Measurements from ENCODE around the gene SLC9A4.

SLC9A4 gene

DNA sequence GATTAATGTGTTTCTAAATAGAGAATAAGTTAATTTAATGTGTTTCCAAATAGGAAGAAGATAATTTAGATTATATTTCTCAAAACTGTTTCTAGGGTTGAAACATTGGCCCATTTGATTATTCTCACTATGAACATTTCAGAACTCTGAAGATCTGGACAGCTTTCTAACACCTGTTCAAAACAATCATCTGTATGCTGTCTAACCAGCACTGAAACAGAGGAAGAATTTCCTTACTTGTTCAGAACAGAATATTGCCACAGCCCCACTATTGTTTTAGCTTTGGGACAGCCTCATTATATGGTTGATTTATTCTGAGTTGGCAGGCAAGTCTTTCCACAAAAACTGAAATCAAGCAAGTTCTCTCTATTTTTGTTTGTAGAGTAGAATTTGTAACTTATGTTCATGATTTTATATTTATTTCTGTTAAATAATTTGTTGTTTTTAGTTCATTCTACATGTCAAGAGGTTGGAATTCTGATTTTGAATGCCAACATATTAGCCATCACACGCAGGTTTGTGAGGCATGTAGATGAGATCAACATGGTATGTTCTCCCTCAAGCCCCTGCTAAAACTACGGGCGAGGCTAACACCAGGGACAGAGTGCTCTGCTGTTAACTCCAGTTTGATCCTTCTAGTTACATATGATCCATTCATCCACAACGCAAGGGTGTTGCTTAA is 38.9 kb upstream of the SLC9A4 start:
- H3K4me3 ChIP-seq (ENCODE audit: low read depth, low read length) = no peak overlapping the region
- TF ChIP-seq, protein P1, sequence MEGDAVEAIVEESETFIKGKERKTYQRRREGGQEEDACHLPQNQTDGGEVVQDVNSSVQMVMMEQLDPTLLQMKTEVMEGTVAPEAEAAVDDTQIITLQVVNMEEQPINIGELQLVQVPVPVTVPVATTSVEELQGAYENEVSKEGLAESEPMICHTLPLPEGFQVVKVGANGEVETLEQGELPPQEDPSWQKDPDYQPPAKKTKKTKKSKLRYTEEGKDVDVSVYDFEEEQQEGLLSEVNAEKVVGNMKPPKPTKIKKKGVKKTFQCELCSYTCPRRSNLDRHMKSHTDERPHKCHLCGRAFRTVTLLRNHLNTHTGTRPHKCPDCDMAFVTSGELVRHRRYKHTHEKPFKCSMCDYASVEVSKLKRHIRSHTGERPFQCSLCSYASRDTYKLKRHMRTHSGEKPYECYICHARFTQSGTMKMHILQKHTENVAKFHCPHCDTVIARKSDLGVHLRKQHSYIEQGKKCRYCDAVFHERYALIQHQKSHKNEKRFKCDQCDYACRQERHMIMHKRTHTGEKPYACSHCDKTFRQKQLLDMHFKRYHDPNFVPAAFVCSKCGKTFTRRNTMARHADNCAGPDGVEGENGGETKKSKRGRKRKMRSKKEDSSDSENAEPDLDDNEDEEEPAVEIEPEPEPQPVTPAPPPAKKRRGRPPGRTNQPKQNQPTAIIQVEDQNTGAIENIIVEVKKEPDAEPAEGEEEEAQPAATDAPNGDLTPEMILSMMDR (IDR thresholded peaks at IDR 0.05; ENCODE audit: borderline replicate concordance, insufficient read depth, low read depth, low read length) = no peak

DNA sequence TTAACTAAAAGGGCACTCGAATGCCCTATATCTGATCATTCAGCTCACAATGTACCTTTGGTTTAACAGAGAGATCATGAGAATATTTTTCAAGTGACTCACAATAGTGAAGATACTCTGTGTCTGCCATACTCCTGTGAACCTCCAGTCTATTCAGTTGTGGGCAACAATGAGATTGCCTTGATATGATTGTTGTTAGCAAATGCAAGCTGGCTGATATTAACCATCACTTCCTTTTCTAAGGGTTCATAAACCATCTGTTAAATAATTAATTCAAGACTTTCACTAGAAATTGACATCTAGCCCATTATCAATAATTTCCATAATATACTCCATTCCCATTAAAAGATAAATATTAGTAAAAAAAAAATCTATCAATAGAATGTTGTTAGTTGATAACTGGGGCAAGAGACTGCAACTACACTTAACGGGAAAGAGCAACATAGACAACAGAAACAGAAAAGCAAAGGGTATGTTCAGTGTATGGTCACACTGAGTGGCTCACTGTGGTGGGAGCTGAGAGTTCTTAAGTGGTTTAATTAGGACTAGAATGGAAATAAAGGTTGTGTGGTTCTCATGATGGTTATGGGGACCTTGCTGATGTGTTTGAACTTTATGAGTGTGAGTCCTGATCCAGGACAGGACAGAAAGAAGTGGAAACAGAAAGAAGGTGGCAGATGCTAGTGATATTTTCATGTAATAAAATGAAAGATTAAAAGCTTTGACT is 38.2 kb upstream of the SLC9A4 start:
- TF ChIP-seq, protein P1 (IDR thresholded peaks at IDR 0.05; ENCODE audit: borderline replicate concordance, insufficient read depth, low read depth, low read length) = no peak
- H3K4me3 ChIP-seq (ENCODE audit: low read depth, low read length) = no peak overlapping the region

DNA sequence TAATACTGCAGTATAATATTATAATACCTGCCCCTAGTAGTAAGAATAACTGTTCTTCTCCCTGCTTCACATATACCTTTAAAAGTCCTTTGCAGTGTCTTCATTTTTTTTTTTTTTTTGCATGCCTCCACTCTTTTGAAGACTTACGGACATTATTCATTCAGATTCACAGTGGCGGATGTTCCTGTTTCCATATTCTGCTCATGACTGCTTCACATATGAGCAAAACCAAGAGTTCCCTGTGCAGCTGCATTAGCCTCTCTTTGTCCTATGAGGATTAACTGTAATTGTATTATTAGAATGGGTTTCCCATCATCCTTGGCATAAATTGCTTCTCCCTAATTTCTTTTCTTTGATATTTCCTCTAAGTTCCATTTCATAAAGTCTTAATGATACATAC is 37.3 kb upstream of the SLC9A4 start:
- TF ChIP-seq, protein P1 (IDR thresholded peaks at IDR 0.05; ENCODE audit: borderline replicate concordance, insufficient read depth, low read depth, low read length) = no peak

DNA sequence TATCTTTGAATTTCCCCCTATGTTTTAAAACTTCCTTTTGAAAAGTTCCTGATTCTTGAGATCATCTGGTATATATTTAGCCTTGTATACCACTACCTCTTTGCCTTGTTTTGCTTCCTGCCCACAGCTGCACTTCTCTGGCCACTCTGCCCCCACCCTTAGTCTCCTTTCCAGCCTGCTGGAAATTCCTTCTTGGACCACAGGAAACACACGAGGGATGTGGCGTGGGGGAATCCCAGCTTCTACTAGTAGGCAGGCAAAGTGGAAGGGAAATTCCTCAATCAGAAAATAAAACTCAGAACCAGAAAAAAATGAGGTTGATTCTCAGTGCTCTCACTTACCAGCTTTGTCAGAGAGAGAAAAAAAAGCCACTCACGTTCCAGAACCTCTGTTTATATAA is 36.7 kb upstream of the SLC9A4 start:
- TF ChIP-seq, protein P1 (IDR thresholded peaks at IDR 0.05; ENCODE audit: borderline replicate concordance, insufficient read depth, low read depth, low read length) = no peak
- no peak overlapping the region for H3K4me3 ChIP-seq (ENCODE audit: low read depth, low read length)

More for the DNA sequence above, 37.3 kb upstream of the SLC9A4 start:
- H3K4me3 ChIP-seq (ENCODE audit: low read depth, low read length) = no peak overlapping the region

DNA sequence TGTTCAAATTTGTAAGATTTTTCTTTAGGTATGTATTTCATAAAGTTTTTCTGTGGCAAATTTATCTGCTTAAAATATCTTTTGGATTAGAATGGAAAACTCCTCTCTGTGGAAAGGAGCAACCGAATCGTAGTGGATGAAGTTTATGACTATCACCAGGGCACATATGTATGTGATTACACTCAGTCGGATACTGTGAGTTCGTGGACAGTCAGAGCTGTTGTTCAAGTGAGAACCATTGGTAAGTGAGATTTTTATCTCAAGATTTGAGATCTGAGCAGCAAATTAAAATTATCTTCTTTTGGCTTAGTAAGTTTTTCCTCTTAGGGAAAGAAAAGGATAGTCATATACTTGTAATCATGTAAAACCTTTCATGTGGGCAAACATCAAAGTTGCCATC is 35.9 kb upstream of the SLC9A4 start:
- H3K4me3 ChIP-seq (ENCODE audit: low read depth, low read length) = no peak overlapping the region
- TF ChIP-seq, protein P1 (IDR thresholded peaks at IDR 0.05; ENCODE audit: borderline replicate concordance, insufficient read depth, low read depth, low read length) = no peak

DNA sequence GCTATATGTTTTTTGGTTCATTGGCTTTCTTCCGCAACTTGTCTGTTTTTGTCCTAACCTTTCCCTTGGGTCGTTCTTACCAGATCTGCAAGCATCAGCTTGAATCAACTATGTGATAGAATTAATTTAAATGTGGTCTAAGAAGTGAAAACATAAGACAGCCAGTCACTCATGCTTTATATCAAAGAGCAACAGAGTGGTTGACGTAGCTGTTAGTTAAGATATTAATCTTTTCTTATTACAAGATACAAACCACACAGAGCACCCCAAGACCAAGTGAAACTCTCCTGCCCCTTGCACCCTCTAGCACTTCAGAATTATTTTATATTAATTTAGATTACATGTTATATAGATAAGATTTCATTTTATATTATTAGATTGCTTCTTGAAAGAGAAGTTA is 34.9 kb upstream of the SLC9A4 start:
- TF ChIP-seq, protein P1 (IDR thresholded peaks at IDR 0.05; ENCODE audit: borderline replicate concordance, insufficient read depth, low read depth, low read length) = no peak
- H3K4me3 ChIP-seq (ENCODE audit: low read depth, low read length) = no peak overlapping the region

DNA sequence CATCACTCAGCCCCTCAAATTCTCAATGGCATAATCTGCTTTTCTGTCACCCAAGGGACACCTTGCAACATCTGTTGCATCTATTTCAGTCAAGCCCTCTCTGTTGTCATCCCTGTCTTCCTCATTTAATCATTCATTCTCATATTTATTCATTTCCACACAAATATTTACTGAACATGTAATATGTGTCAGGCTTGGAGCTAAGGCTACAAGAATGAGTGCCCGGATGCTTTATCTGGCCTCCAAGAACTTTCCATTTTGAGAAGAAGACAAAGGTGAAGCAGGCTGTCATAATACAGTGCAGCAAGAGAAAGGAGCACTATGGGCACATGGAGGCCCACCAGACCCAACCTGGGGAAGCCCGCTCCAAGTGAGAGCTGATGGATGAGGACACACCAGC is 34.4 kb upstream of the SLC9A4 start:
- TF ChIP-seq, protein P1 (IDR thresholded peaks at IDR 0.05; ENCODE audit: borderline replicate concordance, insufficient read depth, low read depth, low read length) = no peak
- no peak overlapping the region for H3K4me3 ChIP-seq (ENCODE audit: low read depth, low read length)
